H1 (cell line): ENCODE data around the gene TSC22D1. TPM values are rescaled to one million over a fixed set of nuclear protein-coding genes. Genes with fewer than 3 reads are reported as not detected.

Source experiments
- CHD2 ChIP-seq: IDR thresholded peaks from 2 replicates; pipeline ENCODE4 v1.6.1; 2012; ENCODE audit warnings: low read length, improper control_type of control experiment
- KDM4A ChIP-seq: IDR thresholded peaks from one replicate; pipeline ENCODE4 v1.7.1; 2012; ENCODE audit warnings: low read depth, mild to moderate bottlenecking, moderate library complexity, low read length, inconsistent platforms; ENCODE audit not compliant: severe bottlenecking
- SP4 ChIP-seq: IDR thresholded peaks from 2 replicates; pipeline ENCODE4 v1.6.1; 2012; ENCODE audit warnings: low read length, inconsistent platforms
- polyA plus RNA-seq, 7 experiments: library from polyadenylated mRNA; depleted of rRNA in 3 of 7; stranded (reverse) in 5 of 7; unstranded in 2 of 7; fragments of >200 nt in 5 of 7; fragments of 200-250 nt in 2 of 7; gene quantifications; 1 replicate in 5 of 7; 2 replicates in 1 of 7; 4 replicates in 1 of 7; pipeline versions ENCODE4 v1.2.1 to v1.2.3, GENCODE V29; 2011 to 2013; ENCODE audit warnings: missing spikeins in 2 of 7, mixed read lengths in 2 of 7
- total RNA-seq: library from RNA; stranded (reverse); fragmentation: NEBNext Ultra II Directional; extraction: Animal tissue kit (Norgen Biotek cat#: 25700); gene quantifications from 2 replicates; pipeline ENCODE4 v1.2.1, GENCODE V29; 2021

Gene TSC22D1
- total and polyA plus RNA-seq, 2 of the 8 experiments (the other 6 are each of a cell fraction or from before 2014, with no cell fraction given): 52.6 to 80.9 TPM

GRCh38 chr13:44393391-44393790 lies 182.7 kb downstream of the TSC22D1 start (continued):
- no peak for TF ChIP-seq CHD2
- no peak for TF ChIP-seq SP4
- no peak for TF ChIP-seq KDM4A
